Keratinocyte (primary cell): ENCODE results near the gene CHMP4B.

Experiments used
- EZH2 ChIP-seq: IDR thresholded peaks from one replicate; pipeline ENCODE4 v1.6.1; 2012; ENCODE audit warnings: inconsistent platforms, mild to moderate bottlenecking, low read length, moderate library complexity
- TF ChIP-seq, protein P1 (sequence below), 3 experiments: IDR thresholded peaks in 1 of 3; conservative IDR thresholded peaks in 1 of 3; optimal IDR thresholded peaks in 1 of 3; 2 replicates in 2 of 3; 3 replicates in 1 of 3; pipeline versions ENCODE3 to v1.5.1; 2011; ENCODE audit warnings: low read length in 3 of 3, mild to moderate bottlenecking in 3 of 3, moderate library complexity in 2 of 3, control low read depth in 1 of 3, inconsistent platforms in 1 of 3; ENCODE audit not compliant: insufficient read depth in 2 of 3; ENCODE audit errors: extremely low read depth in 1 of 3

DNA sequence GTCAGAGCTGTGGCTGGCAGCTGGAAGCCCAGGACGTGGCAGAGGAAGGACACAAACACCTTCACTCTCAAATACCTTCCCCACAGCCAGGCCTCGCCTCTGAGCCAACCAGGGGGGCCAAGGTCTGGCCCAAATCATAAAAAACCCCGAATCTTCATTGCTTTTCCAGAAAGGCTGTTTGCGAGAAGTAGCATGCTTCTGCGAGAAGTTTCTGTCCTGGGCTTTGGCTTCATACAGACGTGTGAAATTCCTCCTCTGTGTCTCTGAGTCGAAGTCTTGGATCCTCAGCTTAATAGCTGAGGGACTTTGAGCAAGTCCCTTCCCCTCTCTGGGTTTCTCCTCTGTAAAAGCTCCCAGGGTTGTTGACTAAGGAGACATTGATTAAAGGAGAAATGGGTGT, 63.0 kb downstream of the CHMP4B start:
- TF ChIP-seq, protein P1, sequence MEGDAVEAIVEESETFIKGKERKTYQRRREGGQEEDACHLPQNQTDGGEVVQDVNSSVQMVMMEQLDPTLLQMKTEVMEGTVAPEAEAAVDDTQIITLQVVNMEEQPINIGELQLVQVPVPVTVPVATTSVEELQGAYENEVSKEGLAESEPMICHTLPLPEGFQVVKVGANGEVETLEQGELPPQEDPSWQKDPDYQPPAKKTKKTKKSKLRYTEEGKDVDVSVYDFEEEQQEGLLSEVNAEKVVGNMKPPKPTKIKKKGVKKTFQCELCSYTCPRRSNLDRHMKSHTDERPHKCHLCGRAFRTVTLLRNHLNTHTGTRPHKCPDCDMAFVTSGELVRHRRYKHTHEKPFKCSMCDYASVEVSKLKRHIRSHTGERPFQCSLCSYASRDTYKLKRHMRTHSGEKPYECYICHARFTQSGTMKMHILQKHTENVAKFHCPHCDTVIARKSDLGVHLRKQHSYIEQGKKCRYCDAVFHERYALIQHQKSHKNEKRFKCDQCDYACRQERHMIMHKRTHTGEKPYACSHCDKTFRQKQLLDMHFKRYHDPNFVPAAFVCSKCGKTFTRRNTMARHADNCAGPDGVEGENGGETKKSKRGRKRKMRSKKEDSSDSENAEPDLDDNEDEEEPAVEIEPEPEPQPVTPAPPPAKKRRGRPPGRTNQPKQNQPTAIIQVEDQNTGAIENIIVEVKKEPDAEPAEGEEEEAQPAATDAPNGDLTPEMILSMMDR (optimal IDR thresholded peaks at IDR 0.05 in 1 of 3, IDR thresholded peaks at IDR 0.05 in 1 of 3, conservative IDR thresholded peaks at IDR 0.05 in 1 of 3; ENCODE audit: extremely low read depth in 1 of 3, insufficient read depth in 2 of 3, low read length in 3 of 3) = no peak
- TF ChIP-seq EZH2 = no peak
